Upper lobe of left lung (tissue), 6 donors: ENCODE measurements around the gene FOXN4. TPM values are rescaled to one million over a fixed set of nuclear protein-coding genes. Genes with fewer than 3 reads are reported as not detected.

Source experiments
- ATAC-seq, 2 donors: fragments of 200-7000 bp; cut with Tn5 transposase; one replicate each; pipeline ENCODE4 v1.9.1; 2022; ENCODE audit warnings: mild to moderate bottlenecking in 2 of 2, moderate library complexity in 2 of 2; ENCODE audit not compliant: low FRiP score in 2 of 2
- DNase-seq, 2 donors: peaks; one replicate each; pipeline ENCODE4 v3.0.0-alpha.2; 2019 to 2020
- H3K27ac ChIP-seq, 4 donors: fragments of 200-600 bp; sonication (generic); one replicate each; pipeline ENCODE4 v1.5.1; 2016 to 2019
- H3K27me3 ChIP-seq, 4 donors: fragments of 200-600 bp; sonication (generic); one replicate each; pipeline ENCODE4 v1.5.1; 2017 to 2019
- H3K36me3 ChIP-seq, 4 donors: fragments of 200-600 bp; sonication (generic); one replicate each; pipeline ENCODE4 v1.5.1; 2016 to 2019
- H3K4me1 ChIP-seq, 4 donors: fragments of 200-600 bp; sonication (generic); one replicate each; pipeline ENCODE4 v1.5.1; 2018 to 2019
- H3K4me3 ChIP-seq, 4 donors: fragments of 200-600 bp; sonication (generic); one replicate each; pipeline ENCODE4 v1.5.1; 2017 to 2019; ENCODE audit warnings: mild to moderate bottlenecking in 2 of 4, moderate library complexity in 1 of 4
- H3K9me3 ChIP-seq, 4 donors: fragments of 200-600 bp; sonication (generic); one replicate each; pipeline ENCODE4 v1.5.1; 2018 to 2019
- CTCF ChIP-seq, 6 experiments: fragments of 450-650 bp in 4 of 6; fragments of 200-600 bp in 2 of 6; sonication (generic) in 2 of 6; IDR thresholded peaks; one replicate each; pipeline ENCODE4 v1.5.1; 2016 to 2019; ENCODE audit warnings: antibody characterized with exemption in 6 of 6
- EP300 ChIP-seq, 4 donors: sonication (generic); formaldehyde crosslinking; IDR thresholded peaks; one replicate each; pipeline ENCODE4 v1.5.1; 2017; ENCODE audit warnings: antibody characterized with exemption in 4 of 4, control low read depth in 2 of 4
- POLR2A ChIP-seq, 4 donors: fragments of 450-650 bp; IDR thresholded peaks; one replicate each; pipeline ENCODE4 v1.5.1; 2016 to 2017; ENCODE audit warnings: antibody characterized with exemption in 4 of 4, mild to moderate bottlenecking in 2 of 4
- POLR2AphosphoS5 ChIP-seq, 2 donors: sonication (generic); formaldehyde crosslinking; IDR thresholded peaks; one replicate each; pipeline ENCODE4 v1.5.1; 2017; ENCODE audit warnings: antibody characterized with exemption in 2 of 2
- WGBS, 2 donors: methylation state at CpG; one replicate each; pipeline ENCODE4 v1.1.5; 2017 to 2018; 5-methylcytosine and 5-hydroxymethylcytosine counted together
- total RNA-seq, 6 donors: library from RNA; depleted of rRNA in 4 of 6; stranded (reverse); fragments of >200 nt in 4 of 6; gene quantifications; one replicate each; pipeline versions ENCODE4 v1.1.0 to v1.2.1, GENCODE V29; 2016 to 2021
- donor health status: DM: no; HTN: no; CAD: no; lungs with moderate emphysema.
- donor health status: DM: no; HTN: yes; CAD: no; lungs with severe emphysema.

The FOXN4 gene
- total RNA-seq, 6 donors from 2014 or later, result 0.49 to 5.2 (median 1.1) TPM; not detected in 3

- no peak for DNase-seq
Observed at GRCh38 chr12:109270494-109270893, 38.6 kb downstream of the FOXN4 start.

GRCh38 chr12:109269428-109269827, 39.7 kb downstream of the FOXN4 start:
- 58 to 64% methylated on average over 3 of the region's 3 CpGs for WGBS, 2 donors
- Histone ChIP-seq H3K9me3 (peaks cover 0 to 6% (median 0%) of the 10 kb centered on the region in 4 donors), H3K4me1 (peaks cover 0 to 2% (median 0%) of the 10 kb centered on the region in 4 donors), H3K4me3 (no peak overlapping the region), H3K27ac (no peak overlapping the region), H3K36me3 (peaks cover 7 to 39% (median 21%) of the 10 kb centered on the region in 4 donors), H3K27me3 (no peaks in the 10 kb centered on the region)
- ATAC-seq (no peak), DNase-seq (no peak)
- TF ChIP-seq CTCF (IDR thresholded peaks at IDR 0.05) (no peak), POLR2AphosphoS5 (IDR thresholded peaks at IDR 0.05) (no peak)

More at GRCh38 chr12:109270494-109270893, 38.6 kb downstream of the FOXN4 start:
- H3K4me1 ChIP-seq, result no peaks in the 10 kb centered on the region
- TF ChIP-seq POLR2AphosphoS5 (IDR thresholded peaks at IDR 0.05) (no peak), EP300 (IDR thresholded peaks at IDR 0.05) (no peak), POLR2A (IDR thresholded peaks at IDR 0.05) (no peak), CTCF (IDR thresholded peaks at IDR 0.05) (no peak)
- 33 to 49% methylated on average over 1 of the region's 1 CpG for WGBS, 2 donors
- H3K27me3 ChIP-seq, result no peaks in the 10 kb centered on the region
- peaks cover 0 to 6% (median 0%) of the 10 kb centered on the region in 4 donors for H3K9me3 ChIP-seq
- ATAC-seq, result no peak
- no peak overlapping the region for H3K27ac ChIP-seq
- peaks cover 3 to 29% (median 15%) of the 10 kb centered on the region in 4 donors for H3K36me3 ChIP-seq
- no peak overlapping the region for H3K4me3 ChIP-seq

- no peaks in the 10 kb centered on the region for H3K27me3 ChIP-seq
- 89 to 91% methylated on average over 4 of the region's 4 CpGs for WGBS, 2 donors
- no peak overlapping the region for H3K27ac ChIP-seq
- ATAC-seq (no peak), DNase-seq (no peak)
- peaks cover 0 to 6% (median 0%) of the 10 kb centered on the region in 4 donors for H3K9me3 ChIP-seq
- H3K36me3 ChIP-seq, result peaks cover 7 to 44% (median 21%) of the 10 kb centered on the region in 4 donors
- no peak for TF ChIP-seq POLR2AphosphoS5 (IDR thresholded peaks at IDR 0.05)
- no peak for TF ChIP-seq POLR2A (IDR thresholded peaks at IDR 0.05)
- TF ChIP-seq CTCF (IDR thresholded peaks at IDR 0.05), result no peak
- TF ChIP-seq EP300 (IDR thresholded peaks at IDR 0.05), result no peak
- H3K4me1 ChIP-seq, result peaks cover 0 to 5% (median 0%) of the 10 kb centered on the region in 4 donors
- no peak overlapping the region for H3K4me3 ChIP-seq
Observed at GRCh38 chr12:109268896-109269295, 40.2 kb downstream of the FOXN4 start.

GRCh38 chr12:109267361-109267760, 41.7 kb downstream of the FOXN4 start:
- no peak for TF ChIP-seq CTCF (IDR thresholded peaks at IDR 0.05)
- peaks cover 7 to 54% (median 21%) of the 10 kb centered on the region in 4 donors for H3K36me3 ChIP-seq
- ATAC-seq, result no peak
- no peak for DNase-seq
- WGBS, 2 donors, result 87 to 90% methylated on average over 11 to 13 of the region's 14 CpGs
- H3K27me3 ChIP-seq, result no peaks in the 10 kb centered on the region
- H3K4me1 ChIP-seq, result peaks cover 0 to 5% (median 0%) of the 10 kb centered on the region in 4 donors
- peaks cover 0 to 6% (median 0%) of the 10 kb centered on the region in 4 donors for H3K9me3 ChIP-seq
- H3K27ac ChIP-seq, result no peak overlapping the region
- H3K4me3 ChIP-seq, result no peak overlapping the region
